SK-MEL-5 (cell line): ENCODE measurements around the gene RBMXL2. TPM values are rescaled to one million over a fixed set of nuclear protein-coding genes. Genes with fewer than 3 reads are reported as not detected.

Experiments
- total RNA-seq: library from RNA; depleted of rRNA; stranded (reverse); fragments of >200 nt; shearing (Covaris generic); gene quantifications from 2 replicates; pipeline ENCODE4 v1.2.3, GENCODE V29; 2014; rRNA removed

RBMXL2 gene
- total RNA-seq, 1 experiment from 2014 or later: not detected

Other genes with a start within 250 kb of the RBMXL2 start
- not detected in 2 replicates for gene OR10A5, start 243.3 kb upstream of the RBMXL2 start, total RNA-seq
- not detected in 2 replicates for gene OR10A2, start 225.9 kb upstream of the RBMXL2 start, total RNA-seq
- gene OR10A4, start 212.4 kb upstream of the RBMXL2 start, total RNA-seq: not detected in 2 replicates
- gene OR2D2, start 196.5 kb upstream of the RBMXL2 start, total RNA-seq: not detected in 2 replicates
- not detected in 2 replicates for gene OR2D3, start 168.0 kb upstream of the RBMXL2 start, total RNA-seq
- gene ZNF215, start 162.6 kb upstream of the RBMXL2 start, total RNA-seq: 5.5 and 6.1 TPM in 2 replicates
- 1.2 and 2.9 TPM in 2 replicates for gene ZNF214, start 68.7 kb upstream of the RBMXL2 start, total RNA-seq
- gene NLRP14, start 68.5 kb upstream of the RBMXL2 start, total RNA-seq: 0.08 TPM in 2 replicates
- gene SYT9, start 162.9 kb downstream of the RBMXL2 start, total RNA-seq: 0.11 TPM in 1 of 2 replicates, not detected in the other